Frontal cortex (tissue), 4 donors: ENCODE results near the gene TXLNA. TPM values are rescaled to one million over a fixed set of nuclear protein-coding genes. Genes with fewer than 3 reads are reported as not detected.

Source experiments
- DNase-seq, 2 donors: peaks; one replicate each; pipeline ENCODE4 v3.0.0; 2012; ENCODE audit warnings: low spot score in 2 of 2
- FAIRE-seq: peaks from 2 replicates; lab custom pipeline; 2012; peaks lifted over from hg19 to GRCh38; lab: Jason Lieb, UNC
- total RNA-seq: library from RNA; depleted of rRNA; stranded (reverse); fragments of >200 nt; gene quantifications from one replicate; pipeline ENCODE4 v1.2.3, GENCODE V29; 2014
- donor health status: control.
- donor health status: control.
- donor health status: control.

Gene TXLNA
- total RNA-seq, 1 donor from 2014 or later: 20.4 TPM

- DNase-seq: peak; percentile 61 to 73
- FAIRE-seq: no peak
Observed at GRCh38 chr1:32240140-32240951, 60.9 kb downstream of the TXLNA start.

- no peak for FAIRE-seq
- peak; percentile 72 to 73 for DNase-seq
Observed at GRCh38 chr1:32241001-32241763, 61.7 kb downstream of the TXLNA start.

GRCh38 chr1:32242341-32242851 is 62.9 kb downstream of the TXLNA start:
- DNase-seq (peak; percentile 49 to 67), FAIRE-seq (no peak)

- DNase-seq: no peak
- no peak for FAIRE-seq
Observed at GRCh38 chr1:32246888-32247273, 67.4 kb downstream of the TXLNA start, which contains the start of gene FAM167B. Gene FAM167B (plus strand): TSS chr1:32247222. CDS start chr1:32247422, 200 bp downstream.

GRCh38 chr1:32247452-32247851 is 68.0 kb downstream of the TXLNA start:
- FAIRE-seq (no peak), DNase-seq (no peak)

Other genes starting within 250 kb of the TXLNA start
- gene PTP4A2, start 241.3 kb upstream of the TXLNA start, total RNA-seq: 455 TPM
- gene KHDRBS1, start 165.8 kb upstream of the TXLNA start, total RNA-seq: 105 TPM
- 5.3 TPM for gene TMEM39B, start 106.7 kb upstream of the TXLNA start, total RNA-seq
- 21.2 TPM for gene KPNA6, start 71.6 kb upstream of the TXLNA start, total RNA-seq
- gene CCDC28B, start 20.9 kb downstream of the TXLNA start, total RNA-seq: 34.2 TPM
- 3.3 TPM for gene IQCC, start 26.0 kb downstream of the TXLNA start, total RNA-seq
- not detected for gene DCDC2B, start 29.4 kb downstream of the TXLNA start, total RNA-seq
- 12.2 TPM for gene TMEM234, start 42.7 kb downstream of the TXLNA start, total RNA-seq
- gene EIF3I, start 42.7 kb downstream of the TXLNA start, total RNA-seq: 98.6 TPM
- 0.41 TPM for gene FAM167B, start 67.5 kb downstream of the TXLNA start, total RNA-seq
- gene LCK, start 71.6 kb downstream of the TXLNA start, total RNA-seq: not detected
- 19.6 TPM for gene HDAC1, start 112.4 kb downstream of the TXLNA start, total RNA-seq
- 373 TPM for gene MARCKSL1, start 156.6 kb downstream of the TXLNA start, total RNA-seq
- gene FAM229A, start 182.8 kb downstream of the TXLNA start, total RNA-seq: 2.0 TPM
- 0.41 TPM for gene TSSK3, start 182.9 kb downstream of the TXLNA start, total RNA-seq
- gene BSDC1, start 214.8 kb downstream of the TXLNA start, total RNA-seq: 65.2 TPM